8988T (cell line): ENCODE results near the gene OVCH2.
"Not testable (repeated sequence)": the region's sequence is repeated elsewhere in the genome, so short reads cannot be mapped to it uniquely, and the experiment has no call there.

Source experiments
- DNase-seq: peaks from one replicate; pipeline ENCODE4 v3.0.0; 2011

Gene OVCH2

GRCh38 chr11:7671347-7672215, 34.7 kb downstream of the OVCH2 start:
- DNase-seq = no peak

GRCh38 chr11:7670641-7671040, 35.6 kb downstream of the OVCH2 start:
- DNase-seq = no peak

GRCh38 chr11:7668911-7669310, 37.4 kb downstream of the OVCH2 start:
- DNase-seq = no peak

GRCh38 chr11:7668464-7668863, 37.8 kb downstream of the OVCH2 start:
- DNase-seq = no peak

GRCh38 chr11:7667460-7667859, 38.8 kb downstream of the OVCH2 start:
- no peak for DNase-seq

GRCh38 chr11:7666292-7666866, 39.9 kb downstream of the OVCH2 start:
- DNase-seq = no peak

GRCh38 chr11:7665473-7666291, 40.6 kb downstream of the OVCH2 start:
- DNase-seq = peak; percentile 95

- DNase-seq = no peak
These were observed 41.4 kb downstream of the OVCH2 start for GRCh38 chr11:7664867-7665266.

- not testable (repeated sequence) for DNase-seq
These were observed 42.7 kb downstream of the OVCH2 start for GRCh38 chr11:7663531-7663930.

GRCh38 chr11:7657306-7658025, 48.8 kb downstream of the OVCH2 start:
- no peak for DNase-seq

GRCh38 chr11:7656704-7657103, 49.6 kb downstream of the OVCH2 start:
- no peak for DNase-seq

- no peak for DNase-seq
These were observed 50.7 kb downstream of the OVCH2 start for GRCh38 chr11:7655253-7656217.

GRCh38 chr11:7654195-7654705, 52.0 kb downstream of the OVCH2 start:
- no peak for DNase-seq

GRCh38 chr11:7651700-7652099, 54.6 kb downstream of the OVCH2 start:
- DNase-seq = no peak

- DNase-seq = no peak
These were observed 55.1 kb downstream of the OVCH2 start for GRCh38 chr11:7651140-7651551.

GRCh38 chr11:7648264-7648663, 58.0 kb downstream of the OVCH2 start:
- no peak for DNase-seq

- no peak for DNase-seq
These were observed 59.4 kb downstream of the OVCH2 start for GRCh38 chr11:7646866-7647265.

GRCh38 chr11:7645206-7645605, 61.1 kb downstream of the OVCH2 start:
- no peak for DNase-seq

GRCh38 chr11:7643314-7643713, 63.0 kb downstream of the OVCH2 start:
- no peak for DNase-seq

GRCh38 chr11:7642747-7643146, 63.5 kb downstream of the OVCH2 start:
- no peak for DNase-seq

GRCh38 chr11:7640816-7641215, 65.5 kb downstream of the OVCH2 start:
- no peak for DNase-seq

GRCh38 chr11:7639643-7640025, 66.6 kb downstream of the OVCH2 start:
- no peak for DNase-seq
